WTC11 (cell line): ENCODE data around the gene F10. TPM values are rescaled to one million over a fixed set of nuclear protein-coding genes. Genes with fewer than 3 reads are reported as not detected.
A peak's percentile ranks its signal among the peaks of the same experiment; 100 is the strongest.
"Not testable (repeated sequence)": the region's sequence is repeated elsewhere in the genome, so short reads cannot be mapped to it uniquely, and the experiment has no call there.

Source experiments
- ATAC-seq: fragments of 200-7000 bp; cut with Tn5 transposase; 2 replicates; pipeline ENCODE4 v1.10.0; 2021; ENCODE audit warnings: mild to moderate bottlenecking, moderate library complexity
- CTCF ChIA-PET: fragments of 300-600 bp; sonication (Branson Sonifier 250); formaldehyde crosslinking; loops from one replicate; lab custom pipeline; 2021; ENCODE audit warnings: antibody characterized with exemption; lab: Charles Lee
- POLR2A ChIA-PET: fragments of 350-600 bp; sonication (Branson Sonifier 250); formaldehyde crosslinking; loops from one replicate; lab custom pipeline; 2021; ENCODE audit warnings: antibody characterized with exemption; lab: Charles Lee
- DNase-seq: peaks from one replicate; pipeline ENCODE4 v3.0.0; 2021; ENCODE audit warnings: low spot score
- H3K27ac Mint-ChIP-seq: 2 replicates; pipeline ENCODE4 v1.8.0; 2021; ENCODE audit warnings: mixed read lengths
- H3K27me3 Mint-ChIP-seq: 2 replicates; pipeline ENCODE4 v1.8.0; 2021; ENCODE audit warnings: low read depth, mild to moderate bottlenecking, moderate library complexity, mixed read lengths
- H3K36me3 Mint-ChIP-seq: 2 replicates; pipeline ENCODE4 v1.8.0; 2021; ENCODE audit warnings: mixed read lengths
- H3K4me1 Mint-ChIP-seq: 2 replicates; pipeline ENCODE4 v1.8.0; 2022; ENCODE audit warnings: mixed read lengths
- H3K4me3 Mint-ChIP-seq: 2 replicates; pipeline ENCODE4 v1.8.0; 2021; ENCODE audit warnings: mild to moderate bottlenecking, moderate library complexity, mixed read lengths
- H3K9me3 Mint-ChIP-seq: 2 replicates; pipeline ENCODE4 v1.8.0; 2021; ENCODE audit warnings: mixed read lengths
- ARID4B ChIP-seq: sonication (generic); formaldehyde crosslinking; IDR thresholded peaks from 2 replicates; pipeline ENCODE4 v1.8.0; 2023; ENCODE audit warnings: missing genetic modification reagents, mild to moderate bottlenecking, borderline replicate concordance
- GRHL2 ChIP-seq: fragments of 250-450 bp; sonication (Bioruptor Pico); IDR thresholded peaks from 2 replicates; pipeline ENCODE4 v1.8.0; 2022; ENCODE audit warnings: mild to moderate bottlenecking, moderate library complexity; ENCODE audit not compliant: insufficient replicate concordance, severe bottlenecking
- IRF2 ChIP-seq: sonication (generic); formaldehyde crosslinking; IDR thresholded peaks from 2 replicates; pipeline ENCODE4 v1.8.0; 2022; ENCODE audit warnings: low read depth, missing genetic modification reagents, borderline replicate concordance
- JAZF1 ChIP-seq: fragments of 250-450 bp; sonication (Bioruptor Pico); IDR thresholded peaks from 2 replicates; pipeline ENCODE4 v1.9.0; 2021; ENCODE audit warnings: moderate library complexity, mild to moderate bottlenecking, inconsistent platforms
- KAT7 ChIP-seq: sonication (generic); formaldehyde crosslinking; IDR thresholded peaks from 2 replicates; pipeline ENCODE4 v1.8.1; 2023; ENCODE audit warnings: missing genetic modification reagents, mild to moderate bottlenecking, borderline replicate concordance
- MLX ChIP-seq: sonication (generic); formaldehyde crosslinking; IDR thresholded peaks from 2 replicates; pipeline ENCODE4 v1.8.1; 2023; ENCODE audit warnings: mild to moderate bottlenecking, missing genetic modification reagents, moderate library complexity
- STAT6 ChIP-seq: sonication (generic); formaldehyde crosslinking; conservative IDR thresholded peaks from 2 replicates; pipeline ENCODE4 v1.8.1; 2023; ENCODE audit warnings: mild to moderate bottlenecking, low read depth, missing genetic modification reagents, moderate library complexity
- ZBTB21 ChIP-seq: sonication (generic); formaldehyde crosslinking; IDR thresholded peaks from 2 replicates; pipeline ENCODE4 v1.8.1; 2023; ENCODE audit warnings: mild to moderate bottlenecking, missing genetic modification reagents, borderline replicate concordance
- ZNF232 ChIP-seq: sonication (generic); formaldehyde crosslinking; IDR thresholded peaks from 2 replicates; pipeline ENCODE4 v1.8.0; 2022; ENCODE audit warnings: mild to moderate bottlenecking, missing genetic modification reagents
- ZSCAN18 ChIP-seq: fragments of 250-450 bp; sonication (Bioruptor Pico); IDR thresholded peaks from 2 replicates; pipeline ENCODE4 v2.1.2; 2022; ENCODE audit warnings: mild to moderate bottlenecking, moderate library complexity
- total RNA-seq: library from RNA; stranded (reverse); gene quantifications from 3 replicates; pipeline ENCODE4 v1.2.3, GENCODE V29; 2021

F10 gene
- total RNA-seq, 1 experiment from 2014 or later = 0.87 TPM

GRCh38 chr13:113160983-113161382 is 38.4 kb downstream of the F10 start:
- no peak for DNase-seq
- Mint-ChIP-seq H3K27me3 (no peaks in the 10 kb centered on the region; the same call in 1 of the 2 replicates), H3K4me3 (no peak overlapping the region), H3K9me3 (peaks cover 4% of the 10 kb centered on the region), H3K4me1 (peaks cover 20% of the 10 kb centered on the region), H3K27ac (no peak overlapping the region), H3K36me3 (no peaks in the 10 kb centered on the region)
- CTCF ChIA-PET = interaction anchor here (1.1 kb wide), 1 partner anchor 290 kb away, joined by 3 read pairs; no protein-coding TSS in a partner anchor
- TF ChIP-seq IRF2 (CRISPR knock-in tag) (no peak), STAT6 (no peak), MLX (CRISPR knock-in tag) (no peak), ZNF232 (CRISPR knock-in tag) (no peak), GRHL2 (CRISPR knock-in tag) (no peak), KAT7 (CRISPR knock-in tag) (no peak)
- POLR2A ChIA-PET = no interaction called here
- ATAC-seq = no peak

GRCh38 chr13:113161433-113161832 is 38.8 kb downstream of the F10 start:
- CTCF ChIA-PET = interaction anchor here (1.1 kb wide), 1 partner anchor 290 kb away, joined by 3 read pairs; no protein-coding TSS in a partner anchor
- ATAC-seq = peak; percentile 9; the same call in 1 of the 2 replicates
- H3K27me3 Mint-ChIP-seq = no peaks in the 10 kb centered on the region; the same call in 1 of the 2 replicates
- TF ChIP-seq ZSCAN18 (CRISPR knock-in tag) (no peak), ARID4B (CRISPR knock-in tag) (no peak), ZBTB21 (CRISPR knock-in tag) (no peak), JAZF1 (no peak)
- TF ChIP-seq, all 79 proteins: peak for 0
- 0 out of 2 replicates have a peak, but pooled peaks cover under 1% of the 10 kb centered on the region for H3K9me3 Mint-ChIP-seq
- POLR2A ChIA-PET = no interaction called here
- H3K36me3 Mint-ChIP-seq = no peaks in the 10 kb centered on the region
- no peak overlapping the region for H3K4me3 Mint-ChIP-seq
- no peak for DNase-seq
- peaks cover 20% of the 10 kb centered on the region for H3K4me1 Mint-ChIP-seq
- H3K27ac Mint-ChIP-seq = no peak overlapping the region

- POLR2A ChIA-PET, CTCF ChIA-PET, H3K27ac Mint-ChIP-seq, DNase-seq, H3K27me3 Mint-ChIP-seq, H3K4me3 Mint-ChIP-seq, H3K36me3 Mint-ChIP-seq, ATAC-seq, H3K9me3 Mint-ChIP-seq: not testable (repeated sequence)
- H3K4me1 Mint-ChIP-seq = peaks cover 20% of the 10 kb centered on the region
Observed at GRCh38 chr13:113161975-113162374, 39.4 kb downstream of the F10 start.
